Adrenal gland (tissue), 12 donors: ENCODE measurements around the gene PRSS16. TPM values are rescaled to one million over a fixed set of nuclear protein-coding genes. Genes with fewer than 3 reads are reported as not detected.

ENCODE experiments used
- DNase-seq, 7 donors: peaks; one replicate each; pipeline ENCODE4 v3.0.0-alpha.2; 2019 to 2020
- H3K27ac ChIP-seq, 5 donors: fragments of 200-600 bp; sonication (generic) in 4 of 5; 1 replicate in 3 of 5; 2 replicates in 2 of 5; pipeline versions ENCODE4 v1.5.1 to v1.8.0; 2016 to 2020; ENCODE audit warnings: mild to moderate bottlenecking in 1 of 5
- H3K27me3 ChIP-seq: fragments of 200-600 bp; 2 replicates; pipeline ENCODE4 v1.8.0; 2021
- H3K36me3 ChIP-seq, 2 donors: fragments of 200-600 bp; replicated peaks in 1 of 2; 1 replicate in 1 of 2; 2 replicates in 1 of 2; pipeline versions ENCODE4 v1.5.1 to v1.8.0; 2018 to 2022
- H3K4me1 ChIP-seq, 2 donors: fragments of 200-600 bp; replicated peaks in 1 of 2; 1 replicate in 1 of 2; 2 replicates in 1 of 2; pipeline versions ENCODE4 v1.5.1 to v1.8.0; 2018 to 2021
- H3K4me3 ChIP-seq, 4 donors: fragments of 200-600 bp; sonication (generic) in 3 of 4; one replicate each; pipeline ENCODE4 v1.5.1; 2016 to 2018
- H3K9me3 ChIP-seq, 3 donors: fragments of 200-600 bp; sonication (generic) in 1 of 3; replicated peaks in 1 of 3; 1 replicate in 2 of 3; 2 replicates in 1 of 3; pipeline versions ENCODE4 v1.5.1 to v1.8.0; 2016 to 2021
- POLR2A ChIP-seq, 2 donors: fragments of 450-650 bp; IDR thresholded peaks; one replicate each; pipeline ENCODE4 v1.6.1; 2017; ENCODE audit warnings: antibody characterized with exemption in 2 of 2, mild to moderate bottlenecking in 2 of 2, moderate library complexity in 1 of 2
- WGBS, 4 donors: extraction: QIAGEN DNeasy Blood & Tissue Kit in 2 of 4; methylation state at CpG; one replicate each; pipeline versions ENCODE4 v1.1.5 to v1.1.7; 2013 to 2017; 5-methylcytosine and 5-hydroxymethylcytosine counted together
- intact Hi-C, 2 donors: fragments of 100-400 bp; cut with DNase I; formaldehyde crosslinking; loops; one replicate each; pipeline versions ENCODE4 v1.14.1 to v1.15.0; 2022 to 2023
- polyA plus RNA-seq, 3 donors: library from polyadenylated mRNA; stranded (reverse); fragments of 200-250 nt in 2 of 3; fragments of 350-450 nt in 1 of 3; fragmentation: Illumina TruSeq in 1 of 3; extraction: RNeasy Lipid Tissue Mini Kit (QIAGEN cat#74804) in 1 of 3; gene quantifications; one replicate each; pipeline ENCODE4 v1.2.3, GENCODE V29; 2013 to 2014
- total RNA-seq, 9 donors: library from RNA; depleted of rRNA in 4 of 9; stranded (reverse); fragments of >200 nt in 4 of 9; fragments of 120-200 nt in 1 of 9; fragmentation: NEBNext Ultra II Directional in 1 of 9; extraction: Animal tissue kit (Norgen Biotek cat#: 25700) in 1 of 9; gene quantifications; one replicate each; pipeline versions ENCODE4 v1.1.0 to v1.2.4, GENCODE V29; 2013 to 2023
- TF ChIP-seq, protein P1 (sequence below), 6 experiments: fragments of 450-650 bp in 4 of 6; fragments of 200-600 bp in 2 of 6; sonication (generic) in 1 of 6; IDR thresholded peaks; 1 replicate in 5 of 6; 2 replicates in 1 of 6; pipeline versions ENCODE4 v1.5.1 to v1.8.0; 2016 to 2021; ENCODE audit warnings: antibody characterized with exemption in 6 of 6, mild to moderate bottlenecking in 2 of 6, moderate library complexity in 1 of 6
- donor health status: healthy with polysubstance abuse.
- donor health status: Bipolar disorder and iron deficiency.
- donor health status: DM: yes; HTN: yes; CAD: no.
- donor health status: DM: no; HTN: no; CAD: no.
- donor health status: DM: no; HTN: no; CAD: no.
- donor health status: DM: yes; HTN: yes; CAD: no.

The PRSS16 gene
- total and polyA plus RNA-seq, 12 donors, result 0.44 to 3.5 (median 1.2) TPM; not detected in 2

DNA sequence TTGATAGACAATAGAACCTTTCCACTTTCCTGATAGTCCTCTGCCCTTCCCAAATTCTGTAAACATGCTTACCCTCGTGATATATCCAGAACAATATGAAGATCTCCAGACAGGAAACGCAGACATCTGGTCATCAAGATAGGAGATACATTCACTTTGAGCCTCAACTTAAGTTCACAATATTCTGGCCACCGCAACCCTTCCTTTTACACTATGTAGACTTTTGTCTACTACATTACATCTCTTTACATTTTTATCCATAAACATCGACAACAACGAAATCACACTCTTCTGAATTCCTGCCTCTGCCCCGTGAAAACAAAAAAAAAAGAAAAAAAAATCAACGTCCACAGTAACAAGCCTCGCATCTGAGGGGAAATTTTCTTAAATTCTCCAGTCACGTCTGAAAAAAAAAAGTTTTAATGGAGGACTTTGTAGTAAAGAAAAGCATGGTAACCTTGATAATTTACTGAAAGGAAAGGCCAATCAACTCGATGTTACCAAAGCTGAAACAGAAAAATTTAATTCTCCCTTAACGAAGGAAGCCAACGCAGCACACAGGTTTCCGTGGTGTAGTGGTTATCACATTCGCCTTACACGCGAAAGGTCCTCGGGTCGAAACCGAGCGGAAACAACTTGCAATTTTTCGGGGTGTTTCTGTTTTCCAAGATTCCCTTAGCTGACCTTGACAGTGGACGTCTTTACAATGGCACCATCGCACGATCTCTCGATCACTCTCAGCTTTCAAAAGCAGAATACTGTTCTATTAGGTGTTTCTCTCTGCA, 42.8 kb downstream of the PRSS16 start:
- TF ChIP-seq, protein P1, sequence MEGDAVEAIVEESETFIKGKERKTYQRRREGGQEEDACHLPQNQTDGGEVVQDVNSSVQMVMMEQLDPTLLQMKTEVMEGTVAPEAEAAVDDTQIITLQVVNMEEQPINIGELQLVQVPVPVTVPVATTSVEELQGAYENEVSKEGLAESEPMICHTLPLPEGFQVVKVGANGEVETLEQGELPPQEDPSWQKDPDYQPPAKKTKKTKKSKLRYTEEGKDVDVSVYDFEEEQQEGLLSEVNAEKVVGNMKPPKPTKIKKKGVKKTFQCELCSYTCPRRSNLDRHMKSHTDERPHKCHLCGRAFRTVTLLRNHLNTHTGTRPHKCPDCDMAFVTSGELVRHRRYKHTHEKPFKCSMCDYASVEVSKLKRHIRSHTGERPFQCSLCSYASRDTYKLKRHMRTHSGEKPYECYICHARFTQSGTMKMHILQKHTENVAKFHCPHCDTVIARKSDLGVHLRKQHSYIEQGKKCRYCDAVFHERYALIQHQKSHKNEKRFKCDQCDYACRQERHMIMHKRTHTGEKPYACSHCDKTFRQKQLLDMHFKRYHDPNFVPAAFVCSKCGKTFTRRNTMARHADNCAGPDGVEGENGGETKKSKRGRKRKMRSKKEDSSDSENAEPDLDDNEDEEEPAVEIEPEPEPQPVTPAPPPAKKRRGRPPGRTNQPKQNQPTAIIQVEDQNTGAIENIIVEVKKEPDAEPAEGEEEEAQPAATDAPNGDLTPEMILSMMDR (IDR thresholded peaks at IDR 0.05), result no peak
- no peak for TF ChIP-seq POLR2A (IDR thresholded peaks at IDR 0.05)
- 5 to 9% (median 6%) methylated on average over 25 of the region's 25 CpGs for WGBS, 4 donors
- H3K4me3 ChIP-seq, result no peak overlapping the region
- no peaks in the 10 kb centered on the region for H3K9me3 ChIP-seq
- no peaks in the 10 kb centered on the region for H3K36me3 ChIP-seq
- H3K4me1 ChIP-seq, result no peaks in the 10 kb centered on the region
- H3K27ac ChIP-seq, result no peak overlapping the region
- intact Hi-C loops, result no loop called here
- peaks cover 95% of the 10 kb centered on the region for H3K27me3 ChIP-seq
- DNase-seq, result no peak

DNA sequence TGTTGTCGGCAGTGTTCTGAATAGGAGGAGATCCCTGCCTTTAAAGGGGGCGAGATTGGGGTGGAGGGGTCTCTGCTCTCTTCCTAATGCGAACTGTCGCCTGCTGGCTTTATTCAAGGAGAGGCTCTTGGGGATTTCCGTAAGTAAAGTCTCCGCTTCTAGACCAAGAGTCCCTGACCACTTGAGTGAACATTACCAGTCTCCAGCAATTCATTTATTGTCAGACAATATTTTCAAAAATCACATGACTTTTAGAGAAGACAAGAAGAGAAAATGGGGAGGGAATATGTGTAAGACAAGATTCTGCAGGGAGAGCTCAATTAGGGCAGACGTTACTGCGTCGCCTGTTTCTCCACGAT, 43.3 kb downstream of the PRSS16 start:
- H3K27me3 ChIP-seq, result peaks cover 95% of the 10 kb centered on the region
- no peaks in the 10 kb centered on the region for H3K36me3 ChIP-seq
- no peak for DNase-seq
- no peaks in the 10 kb centered on the region for H3K9me3 ChIP-seq
- WGBS, 4 donors, result 15 to 25% (median 18%) methylated on average over 10 of the region's 10 CpGs
- no peak for TF ChIP-seq POLR2A (IDR thresholded peaks at IDR 0.05)
- TF ChIP-seq, protein P1 (IDR thresholded peaks at IDR 0.05), result no peak
- no peak overlapping the region for H3K4me3 ChIP-seq
- intact Hi-C loops, result no loop called here
- H3K4me1 ChIP-seq, result no peaks in the 10 kb centered on the region
- H3K27ac ChIP-seq, result no peak overlapping the region

DNA sequence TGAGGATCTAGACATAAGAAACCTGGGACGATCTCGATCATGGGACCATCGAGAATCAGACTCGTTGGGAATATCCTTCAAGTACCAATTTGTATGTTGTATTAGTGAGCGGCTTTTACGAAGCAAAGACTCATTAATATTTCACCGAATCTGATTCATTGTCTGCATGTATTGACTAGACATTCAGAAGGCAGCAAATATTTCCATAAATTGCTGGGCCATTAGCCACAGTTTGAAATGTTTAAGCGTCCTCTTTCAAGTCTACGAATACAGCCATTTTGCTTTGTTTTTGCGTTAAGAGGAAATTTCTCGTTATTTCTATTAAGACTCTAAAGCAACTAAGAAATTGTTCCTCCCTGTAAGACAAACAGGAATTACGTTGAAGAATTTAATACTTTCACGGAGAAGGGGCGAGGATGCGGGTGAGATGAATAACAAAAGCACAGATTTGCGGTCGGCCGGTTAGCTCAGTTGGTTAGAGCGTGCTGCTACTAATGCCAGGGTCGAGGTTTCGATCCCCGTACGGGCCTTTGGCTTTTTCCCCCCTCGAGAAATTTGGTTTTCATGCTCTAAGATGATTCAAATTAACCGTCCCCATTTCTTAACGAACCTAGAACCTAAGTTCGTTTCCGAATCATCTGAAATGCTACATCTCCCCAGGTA, 46.1 kb downstream of the PRSS16 start:
- no peak for DNase-seq
- no peaks in the 10 kb centered on the region for H3K4me1 ChIP-seq
- no peaks in the 10 kb centered on the region for H3K36me3 ChIP-seq
- no peaks in the 10 kb centered on the region for H3K9me3 ChIP-seq
- TF ChIP-seq POLR2A (IDR thresholded peaks at IDR 0.05), result no peak
- TF ChIP-seq, protein P1 (IDR thresholded peaks at IDR 0.05), result no peak
- no peak overlapping the region for H3K27ac ChIP-seq
- peaks cover 87% of the 10 kb centered on the region for H3K27me3 ChIP-seq
- H3K4me3 ChIP-seq, result no peak overlapping the region
- 17 to 23% (median 22%) methylated on average over 28 of the region's 28 CpGs for WGBS, 4 donors
- intact Hi-C loops, result no loop called here

DNA sequence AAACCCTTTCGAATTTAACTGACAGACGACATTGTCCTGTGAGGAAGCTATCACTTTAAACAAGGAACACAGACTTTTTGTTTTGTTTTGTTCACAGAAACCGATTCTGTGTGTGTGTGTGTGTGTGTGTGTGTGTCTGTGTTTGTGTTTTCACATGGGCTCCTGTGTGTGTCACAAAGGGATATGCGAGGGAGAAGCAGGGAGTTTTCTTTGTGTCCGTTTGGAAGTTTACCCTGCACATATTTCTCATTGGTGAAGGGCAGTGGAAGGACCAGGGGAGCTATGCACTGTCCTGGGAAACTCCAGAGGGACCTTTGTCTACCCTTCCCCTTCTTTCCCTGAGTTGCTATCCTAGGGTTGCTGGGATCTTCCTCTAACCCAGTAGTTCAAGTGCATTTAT, 46.9 kb downstream of the PRSS16 start:
- DNase-seq, result no peak
- intact Hi-C loops, result no loop called here
- TF ChIP-seq, protein P1 (IDR thresholded peaks at IDR 0.05), result no peak
- TF ChIP-seq POLR2A (IDR thresholded peaks at IDR 0.05), result no peak
- Histone ChIP-seq H3K4me3 (no peak overlapping the region), H3K27ac (no peak overlapping the region), H3K27me3 (peaks cover 84% of the 10 kb centered on the region), H3K4me1 (no peaks in the 10 kb centered on the region), H3K36me3 (no peaks in the 10 kb centered on the region), H3K9me3 (no peaks in the 10 kb centered on the region)
- 17 to 28% (median 22%) methylated on average over 5 of the region's 5 CpGs for WGBS, 4 donors
